NOMO-1 treated with dmso at 0.1 percent for 144 hours (cell line): ENCODE results near the gene BRS3.
"Not testable (repeated sequence)": the region's sequence is repeated elsewhere in the genome, so short reads cannot be mapped to it uniquely, and the experiment has no call there.

Experiments used
- DNase-seq: peaks from one replicate; lab custom pipeline; 2025; ENCODE audit not compliant: unreplicated experiment; lab: John Stamatoyannopoulos, UW

BRS3 gene

DNA sequence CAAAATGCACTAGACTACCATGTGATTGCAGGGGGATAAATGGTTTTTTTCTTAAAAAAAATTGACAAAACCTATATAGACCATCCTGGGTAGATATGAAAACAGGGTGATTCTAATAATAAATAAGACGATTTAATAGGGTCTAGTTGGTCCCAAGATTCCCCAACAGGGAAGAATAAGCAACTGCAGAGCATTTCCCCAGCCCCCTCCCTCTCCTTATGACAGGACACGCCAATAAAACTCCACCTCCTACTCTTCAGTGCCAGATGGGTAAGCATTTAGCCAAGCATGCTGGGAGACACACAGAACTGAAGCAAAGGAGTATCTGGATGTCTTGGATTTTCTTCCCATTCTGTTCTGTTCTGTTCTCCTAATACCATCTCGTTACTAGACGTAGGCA lies at the start of gene BRS3:
TSS of gene BRS3 (plus strand) at position 301 of the 400 bp plus-strand sequence. CDS start 168 bp downstream, outside the sequence.
- no peak for DNase-seq

DNA sequence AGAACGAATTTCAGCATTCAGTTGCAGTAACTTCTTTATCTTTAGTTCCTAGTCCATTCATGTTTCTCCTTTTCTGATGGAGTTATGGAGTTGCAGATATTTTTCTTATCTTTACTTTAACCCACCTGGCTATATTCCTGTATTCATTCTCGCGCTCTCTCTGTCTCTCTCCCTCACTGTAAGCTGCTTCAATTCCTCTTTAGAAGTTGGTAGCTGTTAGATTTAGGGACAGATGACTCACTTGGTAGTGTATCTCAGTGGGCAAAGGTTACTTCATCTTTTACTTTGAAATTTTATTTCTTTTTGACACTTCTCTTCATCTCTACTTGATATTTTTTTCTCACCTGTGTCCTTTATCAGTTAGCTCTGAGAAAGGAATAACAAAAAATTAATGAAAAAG lies 49.6 kb upstream of the BRS3 start:
- no peak for DNase-seq

DNA sequence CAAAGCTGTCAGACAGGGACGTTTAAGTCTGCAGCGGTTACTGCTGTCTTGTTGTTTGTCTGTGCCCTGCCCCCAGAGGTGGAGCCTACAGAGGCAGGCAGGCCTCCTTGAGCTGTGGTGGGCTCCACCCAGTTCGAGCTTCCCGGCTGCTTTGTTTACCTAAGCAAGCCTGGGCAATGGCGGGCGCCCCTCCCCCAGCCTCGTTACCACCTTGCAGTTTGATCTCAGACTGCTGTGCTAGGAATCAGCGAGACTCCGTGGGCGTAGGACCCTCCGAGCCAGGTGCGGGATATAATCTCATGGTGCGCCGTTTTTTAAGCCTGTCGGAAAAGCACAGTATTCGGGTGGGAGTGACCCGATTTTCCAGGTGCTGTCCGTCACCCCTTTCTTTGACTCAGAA lies 42.1 kb upstream of the BRS3 start:
- DNase-seq, result not testable (repeated sequence)

DNA sequence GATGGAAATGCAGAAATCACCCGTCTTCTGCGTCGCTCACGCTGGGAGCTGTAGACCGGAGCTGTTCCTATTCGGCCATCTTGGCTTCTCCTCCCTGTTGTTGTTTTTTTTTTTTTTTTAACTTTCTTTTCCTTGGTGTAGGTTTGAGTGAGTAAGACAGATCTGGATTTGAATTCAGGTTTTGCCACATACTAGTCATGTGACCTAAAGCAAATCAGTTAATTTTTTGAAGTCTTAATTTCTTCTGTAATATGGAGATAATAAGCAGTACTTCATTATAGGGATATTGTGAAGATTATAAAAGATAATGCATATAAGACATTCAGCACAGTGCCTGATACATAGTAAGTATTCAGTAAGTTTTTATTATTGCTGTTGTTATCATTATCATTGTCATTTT lies 41.5 kb upstream of the BRS3 start:
- DNase-seq, result no peak

DNA sequence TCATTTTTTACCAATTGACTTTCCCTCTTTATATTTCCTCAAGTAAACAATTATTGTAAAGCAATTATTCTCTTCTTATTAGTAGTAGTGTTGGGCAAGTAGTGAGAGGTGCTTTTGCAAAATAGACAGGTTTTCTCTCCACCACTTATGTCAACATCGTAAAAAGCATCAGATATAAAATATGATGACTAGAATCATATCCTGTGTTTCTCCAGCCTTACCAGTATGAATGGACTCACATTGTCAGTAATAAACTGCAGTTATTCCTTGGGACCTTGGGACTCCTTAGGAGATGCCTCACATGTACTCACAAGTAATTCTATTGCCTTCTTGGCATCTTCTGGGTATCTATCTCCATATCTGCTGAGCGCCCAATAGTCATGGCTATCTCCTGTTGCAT lies 40.4 kb upstream of the BRS3 start:
- DNase-seq, result no peak

DNA sequence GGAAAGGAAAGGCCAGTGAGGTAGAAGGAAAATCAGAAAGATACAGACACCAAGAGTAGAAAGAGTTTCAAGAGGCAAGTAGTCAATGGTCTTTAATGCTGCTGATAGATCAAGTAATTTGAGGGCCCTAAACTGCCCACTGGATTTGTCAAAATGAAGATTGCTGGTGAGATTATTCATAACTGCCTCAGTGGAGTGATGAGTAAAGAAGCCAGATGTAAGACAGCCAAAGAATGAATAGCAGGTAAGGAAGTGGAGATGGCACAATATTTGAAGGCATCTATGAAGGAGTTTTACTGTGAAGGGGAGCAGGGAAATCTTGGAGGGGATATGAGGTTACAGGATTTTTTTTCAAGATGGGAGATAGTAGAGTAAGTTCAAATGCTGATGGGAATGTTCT lies 39.8 kb upstream of the BRS3 start:
- no peak for DNase-seq

DNA sequence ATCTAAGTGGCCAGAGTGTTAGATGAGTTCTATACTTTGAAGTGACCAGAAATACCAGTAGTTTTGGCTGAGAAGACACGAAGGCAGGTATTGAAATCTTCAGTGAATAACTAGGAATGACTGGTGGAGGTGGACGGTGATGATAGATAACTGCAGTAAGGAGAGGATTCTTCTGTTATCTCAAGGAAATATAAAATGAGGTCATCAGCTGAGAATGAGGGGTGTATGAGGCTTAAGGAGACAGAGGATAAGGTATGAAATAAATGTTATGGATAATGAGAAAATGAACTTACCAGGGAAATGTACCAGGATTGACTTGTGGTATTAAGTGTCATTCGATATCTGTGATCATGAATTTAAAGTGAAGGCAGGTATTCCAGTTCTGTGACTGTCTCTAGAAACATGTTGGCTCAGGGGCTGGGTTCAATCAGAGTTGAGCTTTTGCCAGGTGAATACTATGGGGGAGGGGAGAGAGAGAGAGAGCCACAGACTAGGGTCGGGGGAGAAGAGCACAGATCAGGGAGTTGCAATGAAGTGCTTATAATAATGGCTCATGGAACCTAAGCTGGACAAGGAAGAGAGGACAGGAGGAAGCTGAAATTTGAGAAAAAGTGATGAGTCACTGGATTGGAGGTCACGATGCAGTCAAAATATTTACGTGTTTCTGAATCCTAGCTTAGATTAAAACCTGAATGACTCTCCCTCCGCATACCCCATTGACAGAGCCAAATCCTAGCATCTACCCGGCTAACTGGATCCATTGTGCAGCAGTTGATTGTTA lies 37.5 kb upstream of the BRS3 start:
- no peak for DNase-seq

DNA sequence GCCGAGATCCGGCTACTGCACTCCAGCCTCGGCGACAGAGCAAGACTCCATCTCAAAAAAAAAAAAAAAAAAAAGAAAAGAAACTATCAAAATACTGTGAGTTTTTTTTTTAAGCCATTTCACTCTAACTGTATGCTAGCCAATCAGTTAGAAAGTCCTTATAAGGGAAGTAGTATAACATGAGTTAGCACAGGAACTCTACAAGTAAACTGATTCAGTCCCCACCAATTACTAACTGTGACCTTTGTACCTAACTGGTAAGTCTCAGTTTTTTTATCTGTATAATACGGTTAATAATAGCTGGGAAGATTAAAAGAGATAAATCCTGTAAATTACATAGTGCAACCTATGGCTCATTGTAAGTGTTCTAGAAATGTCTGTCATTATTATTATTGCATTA lies 35.1 kb upstream of the BRS3 start:
- DNase-seq, result no peak

DNA sequence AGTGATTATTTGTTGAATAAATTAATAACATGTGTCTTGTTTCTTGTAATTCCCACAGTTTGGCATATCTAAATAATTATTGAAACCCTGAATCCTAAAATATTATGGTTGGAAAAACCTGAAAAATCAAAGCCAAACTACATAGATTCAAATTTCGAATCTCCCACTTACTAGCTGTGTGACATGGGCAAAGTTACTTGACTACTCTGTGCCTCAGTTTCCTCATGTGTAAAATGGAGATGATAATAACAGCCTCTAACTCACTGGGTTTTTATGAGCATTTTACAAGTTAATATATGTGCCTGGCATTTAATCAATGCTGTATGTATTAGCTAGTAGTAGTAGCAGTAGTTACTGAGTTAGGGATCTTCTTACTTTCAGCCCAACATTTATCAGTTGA lies 34.6 kb upstream of the BRS3 start:
- no peak for DNase-seq

DNA sequence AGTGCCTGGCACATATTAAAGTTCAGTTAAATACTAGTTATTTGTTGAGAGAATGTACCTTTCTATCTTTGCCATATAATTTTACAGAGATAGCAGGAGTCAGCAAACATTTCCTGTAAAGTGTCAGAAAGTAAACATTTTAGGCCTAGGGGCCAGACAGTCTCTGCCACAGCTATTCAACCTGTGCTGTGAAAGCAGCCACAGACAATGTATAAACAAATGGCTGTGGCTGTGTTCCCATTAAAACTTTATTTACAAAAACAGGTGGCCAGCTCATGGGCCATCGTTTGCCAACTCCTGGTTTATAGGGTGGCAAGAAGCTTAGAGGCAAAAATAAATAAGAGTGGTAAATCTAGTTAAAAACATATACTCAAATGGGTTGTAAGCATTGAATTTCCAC lies 34.0 kb upstream of the BRS3 start:
- no peak for DNase-seq

DNA sequence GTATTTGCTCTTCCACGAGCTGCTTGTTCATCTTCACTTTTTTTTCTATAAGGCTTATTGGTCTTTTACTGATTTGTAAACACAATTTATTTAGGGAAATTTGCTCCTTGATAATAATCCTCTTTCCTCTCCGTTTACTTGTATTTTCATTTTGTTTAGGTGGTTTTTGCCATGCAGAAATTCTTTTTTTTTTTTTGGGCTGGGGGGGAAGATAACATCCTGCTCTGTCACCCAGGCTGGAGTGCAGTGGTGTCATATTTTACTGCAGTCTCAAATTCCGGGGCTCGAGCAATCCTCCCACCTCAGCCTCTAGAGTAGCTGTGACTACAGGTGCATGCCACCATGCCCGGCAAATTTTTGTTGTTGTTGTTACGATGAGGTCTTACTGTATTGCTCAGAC lies 31.6 kb upstream of the BRS3 start:
- DNase-seq, result no peak

DNA sequence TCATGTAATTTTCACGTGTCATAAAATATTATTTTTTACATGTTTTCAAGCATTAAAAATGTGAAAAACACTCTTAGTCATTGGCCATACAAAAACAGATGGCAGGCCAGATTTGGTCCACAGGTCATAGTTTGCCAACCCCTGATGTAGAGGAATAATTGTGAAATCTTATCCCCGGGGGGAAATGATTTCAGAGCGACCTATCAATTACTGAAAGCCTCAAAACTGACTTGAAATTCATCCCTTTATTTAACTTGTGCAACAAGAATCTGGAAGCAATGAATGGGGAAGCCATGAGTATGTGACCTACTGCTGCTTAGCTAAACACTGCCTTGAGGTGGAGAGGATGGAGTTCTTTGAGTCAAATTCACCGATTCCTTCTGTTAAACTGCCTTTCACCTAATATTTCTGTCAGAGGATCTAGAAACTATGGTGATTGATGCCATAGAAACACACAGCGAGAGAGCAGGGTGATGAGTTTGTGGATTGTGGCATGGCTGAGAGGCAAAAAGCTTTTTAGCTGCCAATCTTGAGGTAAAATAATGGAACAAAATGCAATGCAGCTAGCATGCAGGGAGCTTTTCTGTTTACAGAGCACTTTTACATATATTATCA lies 30.3 kb upstream of the BRS3 start:
- DNase-seq, result no peak

DNA sequence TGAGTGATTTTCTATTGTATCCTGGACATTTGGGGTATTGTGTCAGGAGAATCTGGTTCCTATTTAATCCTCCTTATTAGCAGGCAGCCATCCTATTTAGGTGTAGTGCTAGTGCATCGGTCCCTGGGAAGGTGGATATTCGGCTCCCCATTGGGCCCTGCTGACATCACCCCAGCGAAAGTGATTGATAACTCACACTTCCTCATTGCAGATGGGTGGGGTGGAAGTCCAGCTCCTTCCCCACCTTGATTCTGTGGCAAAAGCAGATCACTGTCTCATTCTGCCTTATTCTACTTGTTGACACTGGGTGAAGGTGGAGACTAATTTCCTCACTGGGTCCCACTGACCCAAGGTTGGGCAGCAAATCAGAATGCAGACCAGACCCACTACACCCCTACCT lies 23.2 kb upstream of the BRS3 start:
- DNase-seq, result no peak

DNA sequence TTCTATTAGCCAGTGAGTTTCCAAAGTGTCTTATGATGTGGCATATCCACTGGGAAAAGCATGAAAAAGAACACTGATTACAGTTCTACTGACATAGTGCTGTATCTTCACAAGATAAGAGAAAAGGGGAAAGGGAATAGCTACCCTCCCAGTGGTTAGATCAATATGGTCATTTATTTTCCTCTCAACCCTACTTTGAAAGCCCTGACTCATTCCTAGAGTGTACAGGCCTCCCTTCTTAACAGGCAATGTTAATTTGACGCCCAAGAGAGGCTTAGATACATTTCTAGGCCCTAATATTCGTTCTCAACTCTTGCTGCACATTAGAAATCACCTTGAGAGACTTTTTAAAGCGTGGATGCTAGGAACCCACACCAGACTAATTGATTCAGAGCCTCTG lies 20.4 kb upstream of the BRS3 start:
- no peak for DNase-seq

DNA sequence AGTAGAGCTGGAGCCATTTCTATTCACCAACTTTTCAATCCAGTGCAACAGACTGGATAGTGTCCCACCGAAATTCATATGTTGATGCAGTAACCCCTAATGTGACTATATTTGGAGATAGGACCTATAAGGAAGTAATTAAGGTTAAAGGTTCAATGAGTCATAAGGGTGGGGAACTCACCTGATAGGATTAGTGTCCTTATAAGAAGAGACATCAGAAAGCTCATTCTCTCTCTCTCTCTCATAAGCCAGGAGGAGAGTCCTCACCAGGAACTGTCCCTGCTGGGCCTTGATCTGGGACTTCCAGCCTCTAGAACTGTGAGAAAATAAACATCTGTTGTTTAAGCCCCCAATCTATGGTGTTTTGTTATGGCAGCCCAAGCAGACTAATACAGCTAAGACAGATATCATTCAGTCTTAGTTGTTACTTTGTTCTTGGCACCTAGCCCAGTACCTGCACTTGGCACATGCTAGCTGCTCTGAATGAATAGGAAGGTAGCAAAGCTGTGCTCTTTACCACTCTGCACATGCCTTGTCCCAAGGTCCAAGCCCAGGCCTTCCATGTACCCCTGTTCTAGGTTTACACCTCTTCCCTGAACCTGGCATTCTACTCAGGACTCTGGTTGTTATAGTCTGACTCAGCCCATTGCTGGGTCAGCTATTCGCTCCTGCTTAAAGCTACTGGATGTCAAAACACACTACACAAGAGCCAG lies 19.2 kb upstream of the BRS3 start:
- no peak for DNase-seq

DNA sequence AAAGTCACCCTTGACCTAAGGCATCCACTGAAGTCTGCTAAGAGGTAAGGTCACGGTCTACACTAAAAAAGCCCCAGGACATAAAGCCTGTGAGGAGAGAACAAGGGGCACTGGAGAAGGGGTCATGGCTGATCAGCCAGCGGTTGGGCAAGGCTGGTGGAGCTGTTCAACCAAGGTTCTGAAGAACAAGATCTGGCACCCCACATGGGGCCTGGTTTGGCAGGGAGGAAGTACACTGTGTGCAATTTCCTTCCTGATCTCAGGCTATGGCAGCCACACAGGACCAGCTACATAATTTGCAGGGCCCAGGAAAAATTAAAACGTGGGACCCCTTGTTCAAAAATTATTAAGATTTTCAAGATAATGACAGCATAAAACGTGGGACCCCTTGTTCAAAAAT lies 14.1 kb upstream of the BRS3 start:
- DNase-seq, result no peak

DNA sequence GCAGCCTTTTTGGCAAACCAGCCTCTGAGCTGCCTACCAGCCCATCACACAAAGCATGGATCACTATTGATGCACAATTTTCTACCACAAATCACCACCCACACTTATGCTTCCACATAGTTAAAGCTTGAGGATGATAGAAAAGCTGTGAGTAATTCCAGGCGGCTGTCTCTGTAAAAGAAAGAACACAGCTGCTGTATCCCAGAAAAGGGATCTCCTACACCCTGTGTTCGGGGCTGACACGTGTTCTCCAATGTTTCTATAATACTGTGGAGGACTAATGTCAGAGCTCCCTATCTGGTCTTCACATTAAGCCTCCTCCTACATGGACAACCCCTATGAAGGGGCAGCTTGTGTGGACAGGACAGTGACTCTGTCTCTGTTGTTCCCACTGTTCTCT lies 12.5 kb upstream of the BRS3 start:
- no peak for DNase-seq

DNA sequence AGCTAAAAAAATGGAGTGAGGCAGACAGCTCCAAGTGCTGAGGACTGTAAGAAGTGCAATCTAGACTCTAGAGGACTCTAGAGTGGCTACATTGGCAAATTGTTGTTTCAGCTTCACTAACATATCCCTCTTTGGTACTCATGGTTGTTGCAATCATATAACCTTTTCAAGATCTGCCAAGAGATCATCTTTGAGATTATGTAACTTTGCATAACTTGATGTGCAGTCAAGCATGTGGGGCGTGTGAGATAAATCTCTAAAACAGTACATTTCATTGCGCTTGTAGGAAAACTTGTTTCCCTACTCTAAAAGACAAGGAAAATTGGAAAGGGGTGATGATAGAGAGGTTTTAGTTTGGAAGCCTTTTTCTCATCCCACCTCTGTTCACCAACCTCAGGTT lies 11.2 kb upstream of the BRS3 start:
- DNase-seq, result no peak

DNA sequence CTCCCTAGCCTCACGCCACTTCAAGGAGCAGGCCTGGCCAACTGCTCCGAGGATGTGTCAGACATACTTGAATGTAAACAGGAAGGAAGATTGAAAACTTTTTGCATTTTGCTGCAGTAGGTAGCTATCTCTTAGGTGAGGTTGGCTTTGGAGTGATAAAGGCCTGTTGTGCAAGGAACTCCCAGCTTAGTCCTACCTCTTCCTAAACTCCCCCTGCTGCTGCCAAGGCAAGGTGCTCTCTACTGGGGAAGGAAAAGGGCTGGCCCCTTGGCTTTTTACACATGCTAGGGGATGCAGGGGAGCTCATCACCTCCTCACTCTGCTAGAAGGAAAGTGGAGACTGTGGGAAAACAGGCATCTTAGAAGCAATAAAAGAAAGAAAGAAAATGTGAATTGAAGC lies 10.7 kb upstream of the BRS3 start:
- no peak for DNase-seq

DNA sequence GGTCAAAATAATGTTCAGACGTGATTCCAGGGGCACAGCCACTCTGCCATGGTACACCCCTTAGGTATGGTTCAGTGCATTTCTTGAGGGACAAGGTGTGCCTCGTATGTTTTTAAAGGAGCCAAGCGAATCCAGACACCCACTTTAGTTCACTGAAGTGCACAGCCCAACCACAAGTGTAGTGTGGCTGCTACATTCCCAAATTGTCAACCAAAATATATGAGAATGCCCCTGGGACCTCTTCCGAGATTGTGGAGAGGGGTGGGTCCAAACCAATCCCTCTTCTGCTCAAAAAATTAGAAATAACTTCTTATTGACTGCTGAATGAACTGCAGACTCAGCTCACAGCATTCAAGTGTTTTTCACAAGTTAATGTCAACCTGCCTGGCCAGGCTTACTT lies 7.4 kb upstream of the BRS3 start:
- no peak for DNase-seq

DNA sequence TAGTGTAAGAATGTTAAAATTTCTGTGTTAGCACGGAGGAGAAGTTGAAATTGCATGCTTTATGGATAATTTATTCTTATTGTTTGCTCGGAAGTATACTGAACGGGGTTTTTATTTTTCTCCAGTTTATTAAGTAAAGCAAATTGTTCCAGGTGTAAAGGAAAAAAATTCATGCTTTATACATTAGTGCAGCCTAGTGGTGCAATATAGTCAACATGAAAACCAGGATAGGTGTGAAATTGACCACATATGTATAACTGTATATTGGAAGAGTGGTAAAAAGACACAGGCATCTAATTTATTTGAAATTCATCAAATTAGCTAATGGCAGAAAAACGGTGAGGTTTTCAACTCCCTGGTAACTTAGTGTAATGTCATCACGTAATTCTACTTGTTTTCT lies 959 bp downstream of the BRS3 start:
- DNase-seq, result no peak

DNA sequence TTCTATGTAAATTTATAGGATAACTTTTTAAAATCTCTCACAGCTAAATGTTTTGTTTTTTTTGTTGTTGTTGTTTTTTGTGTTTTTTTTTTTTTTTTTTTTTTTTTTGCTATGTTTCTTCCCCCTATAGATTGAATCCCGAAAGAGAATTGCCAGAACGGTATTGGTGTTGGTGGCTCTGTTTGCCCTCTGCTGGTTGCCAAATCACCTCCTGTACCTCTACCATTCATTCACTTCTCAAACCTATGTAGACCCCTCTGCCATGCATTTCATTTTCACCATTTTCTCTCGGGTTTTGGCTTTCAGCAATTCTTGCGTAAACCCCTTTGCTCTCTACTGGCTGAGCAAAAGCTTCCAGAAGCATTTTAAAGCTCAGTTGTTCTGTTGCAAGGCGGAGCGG lies 4.1 kb downstream of the BRS3 start:
- DNase-seq, result no peak
